ENCODE results near the gene CLEC4G. TPM values are rescaled to one million over a fixed set of nuclear protein-coding genes. Genes with fewer than 3 reads are reported as not detected.

Gene CLEC4G
- polyA plus RNA-seq = not detected in 2 replicates
- not detected in 2 replicates for polyA minus RNA-seq

- no peak for TF ChIP-seq MXI1 (conservative IDR thresholded peaks at IDR 0.05; ENCODE audit: poor library complexity, severe bottlenecking)
- TF ChIP-seq POLR2AphosphoS5 (IDR thresholded peaks at IDR 0.05) = no peak
- no peak for TF ChIP-seq RAD21 (conservative IDR thresholded peaks at IDR 0.05)
- no peak for TF ChIP-seq EP300 (conservative IDR thresholded peaks at IDR 0.05; ENCODE audit: poor library complexity, severe bottlenecking)
- TF ChIP-seq CTCF (IDR thresholded peaks at IDR 0.05; ENCODE audit: poor library complexity, severe bottlenecking) = no peak
- no peak for TF ChIP-seq TAF1 (IDR thresholded peaks at IDR 0.05; ENCODE audit: low read depth)
- TF ChIP-seq EZH2 (IDR thresholded peaks at IDR 0.05; ENCODE audit: borderline replicate concordance, insufficient read depth, low read length, poor library complexity, severe bottlenecking) = no peak
- no peak for TF ChIP-seq REST (IDR thresholded peaks at IDR 0.05; ENCODE audit: borderline replicate concordance)
- TF ChIP-seq SMC3 (conservative IDR thresholded peaks at IDR 0.05; ENCODE audit: poor library complexity) = no peak
- no peaks in the 10 kb centered on the region for H3K79me2 ChIP-seq (replicated peaks; ENCODE audit: insufficient read depth, low read length)
- H3K4me3 ChIP-seq (ENCODE audit: low read length) = peak within 1 kb of the TSS; percentile 41
These were observed at the start of gene CLEC4G for GRCh38 chr19:7732045-7732444. CLEC4G (minus strand) TSS chr19:7732110; CDS start chr19:7732102, 8 bp downstream.

GRCh38 chr19:7781157-7781556 lies 49.2 kb upstream of the CLEC4G start:
- Histone ChIP-seq H3K4me3 (ENCODE audit: low read length) (no peak overlapping the region), H2AFZ (ENCODE audit: low read depth, low read length) (no peak overlapping the region), H4K20me1 (ENCODE audit: insufficient read depth) (no peaks in the 10 kb centered on the region), H3K9ac (ENCODE audit: low read length) (no peak overlapping the region), H3K4me2 (ENCODE audit: low read length) (no peak overlapping the region), H3K9me2 (ENCODE audit: insufficient read depth, low read length) (no peaks in the 10 kb centered on the region), H3K9me3 (ENCODE audit: low read length) (no peaks in the 10 kb centered on the region), H3K27ac (ENCODE audit: low read length) (no peak overlapping the region), H3K79me2 (replicated peaks; ENCODE audit: insufficient read depth, low read length) (no peaks in the 10 kb centered on the region), H3F3A (ENCODE audit: insufficient read depth, low read length, poor library complexity, severe bottlenecking) (no peaks in the 10 kb centered on the region), H3K36me3 (ENCODE audit: insufficient read depth, low read length) (no peaks in the 10 kb centered on the region), H3K27me3 (ENCODE audit: insufficient read depth, low read depth, low read length) (no peaks in the 10 kb centered on the region)
- no peak for TF ChIP-seq SMC3 (conservative IDR thresholded peaks at IDR 0.05; ENCODE audit: poor library complexity)
- no peak for TF ChIP-seq EZH2 (IDR thresholded peaks at IDR 0.05; ENCODE audit: borderline replicate concordance, insufficient read depth, low read length, poor library complexity, severe bottlenecking)
- no peak for TF ChIP-seq TAF1 (IDR thresholded peaks at IDR 0.05; ENCODE audit: low read depth)
- TF ChIP-seq CTCF (IDR thresholded peaks at IDR 0.05; ENCODE audit: poor library complexity, severe bottlenecking) = no peak
- TF ChIP-seq MXI1 (conservative IDR thresholded peaks at IDR 0.05; ENCODE audit: poor library complexity, severe bottlenecking) = no peak
- TF ChIP-seq POLR2AphosphoS5 (IDR thresholded peaks at IDR 0.05) = no peak
- no peak for TF ChIP-seq REST (IDR thresholded peaks at IDR 0.05; ENCODE audit: borderline replicate concordance)
- no peak for TF ChIP-seq RAD21 (conservative IDR thresholded peaks at IDR 0.05)
- no peak for TF ChIP-seq EP300 (conservative IDR thresholded peaks at IDR 0.05; ENCODE audit: poor library complexity, severe bottlenecking)

More at GRCh38 chr19:7732045-7732444, at the start of gene CLEC4G:
- Histone ChIP-seq H3K27me3 (ENCODE audit: insufficient read depth, low read depth, low read length) (peaks cover 69% of the 10 kb centered on the region), H2AFZ (ENCODE audit: low read depth, low read length) (no peak within 1 kb of the TSS), H4K20me1 (ENCODE audit: insufficient read depth) (no peaks in the 10 kb centered on the region), H3F3A (ENCODE audit: insufficient read depth, low read length, poor library complexity, severe bottlenecking) (no peaks in the 10 kb centered on the region), H3K9ac (ENCODE audit: low read length) (no peak within 1 kb of the TSS), H3K9me3 (ENCODE audit: low read length) (no peaks in the 10 kb centered on the region), H3K27ac (ENCODE audit: low read length) (no peak within 1 kb of the TSS), H3K4me2 (ENCODE audit: low read length) (no peak within 1 kb of the TSS), H3K9me2 (ENCODE audit: insufficient read depth, low read length) (no peaks in the 10 kb centered on the region), H3K36me3 (ENCODE audit: insufficient read depth, low read length) (no peaks in the 10 kb centered on the region)

Data from neural cell (in vitro differentiated cells).